HEK293T (cell line): ENCODE data around the gene CPD.

ENCODE experiments used
- ARNT ChIP-seq: fragments of 450-650 bp; IDR thresholded peaks from 2 replicates; pipeline ENCODE4 v1.6.1; 2017; ENCODE audit warnings: mild to moderate bottlenecking
- FOXM1 ChIP-seq: fragments of 450-650 bp; IDR thresholded peaks from 2 replicates; pipeline ENCODE4 v1.6.1; 2017; ENCODE audit warnings: mild to moderate bottlenecking, borderline replicate concordance
- HDGF ChIP-seq: fragments of 450-650 bp; IDR thresholded peaks from 2 replicates; pipeline ENCODE4 v1.6.1; 2017; ENCODE audit warnings: antibody characterized with exemption, borderline replicate concordance
- ZNF384 ChIP-seq: fragments of 450-650 bp; IDR thresholded peaks from 2 replicates; pipeline ENCODE4 v1.6.1; 2016

DNA sequence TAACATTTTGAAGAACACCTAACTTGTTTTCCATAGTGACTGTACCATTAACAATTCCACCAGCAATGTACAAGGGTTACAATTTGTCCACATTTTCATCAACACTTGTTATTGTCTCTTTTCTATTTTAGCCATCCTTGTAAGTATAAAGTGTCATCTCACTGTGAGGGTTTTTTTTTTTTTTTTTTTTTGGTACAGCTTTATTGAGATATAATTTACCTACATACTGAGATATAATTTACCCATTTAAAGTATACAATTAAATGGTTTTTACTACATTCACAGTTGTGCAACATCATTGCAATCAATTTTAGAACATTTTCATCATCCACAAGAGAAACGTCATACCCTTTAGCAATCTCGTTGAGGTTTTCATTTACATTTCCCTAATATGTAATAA lies 27.0 kb upstream of the CPD start:
- TF ChIP-seq ARNT (no peak), HDGF (no peak), ZNF384 (peak; percentile 82), FOXM1 (no peak)
